Suprapubic skin (tissue), 4 donors: ENCODE data around the gene WDR73. TPM values are rescaled to one million over a fixed set of nuclear protein-coding genes. Genes with fewer than 3 reads are reported as not detected.
A peak's percentile ranks its signal among the peaks of the same experiment; 100 is the strongest.

ENCODE experiments used
- DNase-seq, 2 donors: peaks; one replicate each; pipeline ENCODE4 v3.0.0-alpha.2; 2019; ENCODE audit warnings: low spot score in 2 of 2
- H3K27ac ChIP-seq: fragments of 200-600 bp; sonication (generic); one replicate; pipeline ENCODE4 v1.5.1; 2019
- H3K27me3 ChIP-seq: fragments of 200-600 bp; sonication (generic); one replicate; pipeline ENCODE4 v1.5.1; 2019
- H3K36me3 ChIP-seq: fragments of 200-600 bp; sonication (generic); one replicate; pipeline ENCODE4 v1.5.1; 2019
- H3K4me1 ChIP-seq: fragments of 200-600 bp; sonication (generic); one replicate; pipeline ENCODE4 v1.5.1; 2019
- H3K4me3 ChIP-seq: fragments of 200-600 bp; sonication (generic); one replicate; pipeline ENCODE4 v1.5.1; 2019; ENCODE audit warnings: mild to moderate bottlenecking
- H3K9me3 ChIP-seq: fragments of 200-600 bp; sonication (generic); one replicate; pipeline ENCODE4 v1.5.1; 2019
- EP300 ChIP-seq: sonication (generic); formaldehyde crosslinking; IDR thresholded peaks from one replicate; pipeline ENCODE4 v1.6.1; 2017; ENCODE audit warnings: antibody characterized with exemption
- POLR2A ChIP-seq, 2 donors: fragments of 450-650 bp; IDR thresholded peaks; one replicate each; pipeline ENCODE4 v1.6.1; 2017; ENCODE audit warnings: antibody characterized with exemption in 2 of 2, mild to moderate bottlenecking in 2 of 2, moderate library complexity in 2 of 2
- POLR2AphosphoS5 ChIP-seq, 3 donors: sonication (generic); formaldehyde crosslinking; IDR thresholded peaks; one replicate each; pipeline ENCODE4 v1.6.1; 2017; ENCODE audit warnings: antibody characterized with exemption in 3 of 3
- WGBS: methylation state at CpG from one replicate; pipeline ENCODE4 v1.1.5; 2018; 5-methylcytosine and 5-hydroxymethylcytosine counted together
- total RNA-seq, 4 donors: library from RNA; depleted of rRNA; stranded (reverse); fragments of >200 nt; gene quantifications; one replicate each; pipeline ENCODE4 v1.1.0, GENCODE V29; 2016
- TF ChIP-seq, protein P1 (sequence below), 2 donors: fragments of 200-600 bp in 1 of 2; fragments of 450-650 bp in 1 of 2; sonication (generic) in 1 of 2; IDR thresholded peaks; one replicate each; pipeline ENCODE4 v1.5.1; 2016 to 2019; ENCODE audit warnings: antibody characterized with exemption in 2 of 2, mild to moderate bottlenecking in 1 of 2, moderate library complexity in 1 of 2

WDR73 gene
- total RNA-seq, 4 donors from 2014 or later: 16.0 to 39.9 (median 27.2) TPM

- Histone ChIP-seq H3K4me1 (peaks cover 19% of the 10 kb centered on the region), H3K27ac (no peak overlapping the region), H3K27me3 (no peaks in the 10 kb centered on the region), H3K36me3 (peaks cover 6% of the 10 kb centered on the region), H3K9me3 (no peaks in the 10 kb centered on the region), H3K4me3 (peak overlapping the region; percentile 96)
- TF ChIP-seq POLR2AphosphoS5 (IDR thresholded peaks at IDR 0.05) (no peak), EP300 (no peak), POLR2A (IDR thresholded peaks at IDR 0.05) (no peak)
- TF ChIP-seq, protein P1, sequence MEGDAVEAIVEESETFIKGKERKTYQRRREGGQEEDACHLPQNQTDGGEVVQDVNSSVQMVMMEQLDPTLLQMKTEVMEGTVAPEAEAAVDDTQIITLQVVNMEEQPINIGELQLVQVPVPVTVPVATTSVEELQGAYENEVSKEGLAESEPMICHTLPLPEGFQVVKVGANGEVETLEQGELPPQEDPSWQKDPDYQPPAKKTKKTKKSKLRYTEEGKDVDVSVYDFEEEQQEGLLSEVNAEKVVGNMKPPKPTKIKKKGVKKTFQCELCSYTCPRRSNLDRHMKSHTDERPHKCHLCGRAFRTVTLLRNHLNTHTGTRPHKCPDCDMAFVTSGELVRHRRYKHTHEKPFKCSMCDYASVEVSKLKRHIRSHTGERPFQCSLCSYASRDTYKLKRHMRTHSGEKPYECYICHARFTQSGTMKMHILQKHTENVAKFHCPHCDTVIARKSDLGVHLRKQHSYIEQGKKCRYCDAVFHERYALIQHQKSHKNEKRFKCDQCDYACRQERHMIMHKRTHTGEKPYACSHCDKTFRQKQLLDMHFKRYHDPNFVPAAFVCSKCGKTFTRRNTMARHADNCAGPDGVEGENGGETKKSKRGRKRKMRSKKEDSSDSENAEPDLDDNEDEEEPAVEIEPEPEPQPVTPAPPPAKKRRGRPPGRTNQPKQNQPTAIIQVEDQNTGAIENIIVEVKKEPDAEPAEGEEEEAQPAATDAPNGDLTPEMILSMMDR (IDR thresholded peaks at IDR 0.05): no peak
- WGBS: 11% methylated on average over 6 of the region's 6 CpGs
- DNase-seq: no peak
Measured at GRCh38 chr15:84601555-84601838, 52.6 kb downstream of the WDR73 start.

DNA sequence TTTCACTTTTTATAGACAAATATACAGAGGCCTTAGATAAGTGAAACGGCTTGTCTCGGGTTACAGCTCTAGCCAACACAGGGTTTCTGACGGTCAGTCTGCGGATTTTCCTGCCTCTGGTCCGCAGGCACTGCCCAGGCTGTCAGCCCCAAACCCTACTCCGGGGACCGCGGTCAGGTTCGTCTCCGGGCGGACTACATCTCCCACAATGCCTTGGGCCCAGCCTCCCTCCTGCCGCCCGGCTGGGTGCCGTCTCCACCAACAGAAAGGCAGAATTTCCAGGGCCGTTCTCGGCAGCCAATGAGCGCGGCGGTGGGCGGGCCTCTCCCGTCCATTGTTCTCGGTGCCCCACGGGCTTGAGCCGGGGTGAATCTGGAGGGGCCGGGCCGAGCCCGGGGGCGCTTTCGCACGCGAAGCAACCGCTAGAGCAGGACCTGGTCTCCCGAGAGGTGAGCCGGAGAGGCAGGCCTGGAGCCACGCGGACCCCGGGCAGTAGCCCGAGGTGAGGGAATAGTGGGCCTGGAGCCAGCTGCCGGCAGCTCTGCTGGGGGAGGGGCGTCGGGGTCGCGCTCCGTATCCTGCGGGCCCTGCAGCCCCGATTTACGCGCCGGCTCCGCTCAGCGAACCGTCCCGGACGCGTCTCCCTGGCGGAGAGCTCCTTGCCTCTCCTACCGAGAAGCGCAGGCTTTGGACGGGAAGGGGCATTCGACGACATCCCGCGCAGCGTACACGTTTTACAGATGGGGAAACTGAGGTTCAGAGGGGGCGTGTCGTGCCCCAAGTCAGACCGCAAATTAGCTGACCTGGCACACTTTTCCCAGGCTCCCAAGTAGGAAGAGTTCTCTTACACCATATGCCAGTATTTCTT, 53.2 kb downstream of the WDR73 start, which contains the start of gene ZSCAN2:
Gene ZSCAN2 (plus strand): TSS at position 323 of the 868 bp plus-strand sequence. CDS start 2,919 bp downstream, outside the sequence.
- peak; percentile 98 to 99 for DNase-seq
- WGBS: 0% methylated on average over 49 of the region's 68 CpGs
- peaks cover 19% of the 10 kb centered on the region for H3K4me1 ChIP-seq
- TF ChIP-seq POLR2AphosphoS5 (IDR thresholded peaks at IDR 0.05) (peak in 2 of 3 donors; percentile 26 to 32), POLR2A (IDR thresholded peaks at IDR 0.05) (no peak), EP300 (no peak)
- TF ChIP-seq, protein P1 (IDR thresholded peaks at IDR 0.05): no peak
- H3K27me3 ChIP-seq: no peaks in the 10 kb centered on the region
- peaks cover 5% of the 10 kb centered on the region for H3K36me3 ChIP-seq
- H3K4me3 ChIP-seq: peak within 1 kb of the TSS; percentile 96
- H3K27ac ChIP-seq: peak within 1 kb of the TSS; percentile 63
- no peaks in the 10 kb centered on the region for H3K9me3 ChIP-seq

DNA sequence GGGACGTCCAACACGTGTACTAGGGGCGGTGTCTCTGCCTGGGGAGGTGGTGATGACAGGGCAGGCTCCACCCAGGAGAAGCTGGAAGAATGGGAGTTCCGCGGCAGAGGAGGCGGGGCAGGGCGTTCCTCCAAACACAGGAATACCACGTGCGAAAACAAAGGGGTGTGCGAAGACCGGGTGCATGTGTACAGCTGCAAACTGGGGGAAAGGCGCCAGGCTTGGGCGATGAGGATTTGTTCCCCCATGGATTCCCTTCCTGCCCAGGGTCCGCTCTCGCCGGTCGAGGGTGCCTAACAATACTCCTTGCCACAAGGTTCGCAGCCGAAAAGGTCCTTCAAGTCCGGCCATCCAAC, 53.8 kb downstream of the WDR73 start:
- WGBS: 0% methylated on average over 20 of the region's 20 CpGs
- H3K4me1 ChIP-seq: peaks cover 19% of the 10 kb centered on the region

DNA sequence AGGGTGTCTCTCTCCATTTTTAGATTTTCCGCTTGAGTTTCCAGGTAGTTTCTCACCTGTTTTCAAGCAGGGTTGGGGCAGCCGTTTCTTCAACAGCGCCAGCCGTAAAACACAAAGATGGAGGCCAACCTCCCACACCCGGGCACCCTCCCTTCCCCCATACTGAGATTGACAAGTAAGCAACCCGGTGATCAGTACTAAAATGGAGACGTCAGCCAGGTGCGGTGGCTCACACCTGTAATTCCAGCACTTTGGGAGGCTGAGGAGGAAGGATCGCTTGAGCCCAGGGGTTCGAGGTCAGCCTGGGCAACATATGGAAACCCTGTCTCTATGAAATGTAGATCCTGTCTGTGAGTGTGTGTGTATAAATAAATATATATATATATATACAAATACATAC, 54.2 kb downstream of the WDR73 start:
- 75% methylated on average over 10 of the region's 10 CpGs for WGBS
- H3K4me1 ChIP-seq: peaks cover 19% of the 10 kb centered on the region
- H3K4me3 ChIP-seq: peak overlapping the region; percentile 96
- no peaks in the 10 kb centered on the region for H3K9me3 ChIP-seq
- no peak for DNase-seq
- TF ChIP-seq POLR2A (IDR thresholded peaks at IDR 0.05) (no peak), EP300 (no peak), POLR2AphosphoS5 (IDR thresholded peaks at IDR 0.05) (no peak)
- TF ChIP-seq, protein P1 (IDR thresholded peaks at IDR 0.05): no peak
- no peak overlapping the region for H3K27ac ChIP-seq
- H3K36me3 ChIP-seq: peaks cover 5% of the 10 kb centered on the region
- no peaks in the 10 kb centered on the region for H3K27me3 ChIP-seq

More for the DNA sequence above, 53.8 kb downstream of the WDR73 start:
- H3K9me3 ChIP-seq: no peaks in the 10 kb centered on the region
- H3K27ac ChIP-seq: peak overlapping the region; percentile 63
- H3K4me3 ChIP-seq: peak overlapping the region; percentile 96
- peak; percentile 92 to 95 for DNase-seq
- TF ChIP-seq, protein P1 (IDR thresholded peaks at IDR 0.05): no peak
- TF ChIP-seq EP300: no peak
- TF ChIP-seq POLR2AphosphoS5 (IDR thresholded peaks at IDR 0.05): no peak
- TF ChIP-seq POLR2A (IDR thresholded peaks at IDR 0.05): no peak
- H3K36me3 ChIP-seq: peaks cover 5% of the 10 kb centered on the region
- H3K27me3 ChIP-seq: no peaks in the 10 kb centered on the region

DNA sequence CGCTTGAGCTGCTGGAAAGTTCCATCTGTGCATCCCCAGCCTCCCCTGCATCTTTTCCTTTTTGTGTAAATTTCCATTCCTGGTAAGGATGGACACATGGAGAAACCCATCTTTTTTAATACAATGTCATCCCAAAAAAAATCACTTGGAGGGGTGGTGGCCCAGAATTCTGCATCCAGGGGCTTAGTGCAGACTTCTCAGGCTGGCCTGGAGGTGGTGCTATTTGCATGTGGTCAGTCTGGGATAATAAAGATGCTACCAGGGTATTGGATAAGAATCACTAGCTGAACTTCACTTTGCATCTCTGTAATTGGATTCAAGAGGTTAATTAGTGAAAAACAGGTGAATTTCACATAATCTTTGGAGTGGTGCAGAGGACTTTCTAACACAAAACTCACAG, 55.1 kb downstream of the WDR73 start:
- H3K36me3 ChIP-seq: peaks cover 2% of the 10 kb centered on the region
- 77% methylated on average over 1 of the region's 1 CpG for WGBS
- peak overlapping the region; percentile 53 for H3K27ac ChIP-seq
- no peak for DNase-seq
- TF ChIP-seq, protein P1 (IDR thresholded peaks at IDR 0.05): peak; percentile 30 to 49
- TF ChIP-seq POLR2A (IDR thresholded peaks at IDR 0.05): no peak
- TF ChIP-seq POLR2AphosphoS5 (IDR thresholded peaks at IDR 0.05): no peak
- H3K4me1 ChIP-seq: peaks cover 19% of the 10 kb centered on the region
- H3K9me3 ChIP-seq: no peaks in the 10 kb centered on the region
- no peaks in the 10 kb centered on the region for H3K27me3 ChIP-seq
- H3K4me3 ChIP-seq: no peak overlapping the region
